OCI-M2 (cell line): Measurements from ENCODE around the gene HECTD2.

Experiments used
- DNase-seq: peaks from one replicate; lab custom pipeline; 2025; ENCODE audit not compliant: unreplicated experiment; lab: John Stamatoyannopoulos, UW

Gene HECTD2

DNA sequence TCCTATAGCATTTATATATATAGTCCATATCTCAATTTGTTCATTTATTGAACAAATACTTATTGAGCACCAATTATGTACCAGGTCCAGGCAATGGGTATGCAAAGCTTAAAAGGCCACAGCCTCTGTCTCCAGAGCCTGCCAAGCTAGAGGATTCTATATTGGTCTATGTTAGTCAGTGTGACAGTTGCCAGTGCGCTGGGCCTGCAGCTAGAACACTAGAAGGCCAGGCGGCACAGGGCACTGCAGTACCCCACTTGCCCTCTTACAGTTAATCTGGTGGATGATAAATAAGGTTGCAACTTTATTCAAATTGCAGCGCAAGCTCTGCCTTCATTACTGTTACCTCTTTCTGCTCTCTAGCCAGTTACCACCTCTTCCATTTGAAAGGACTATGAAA is 153.9 kb downstream of the HECTD2 start:
- DNase-seq = no peak
